PC-9 (cell line): ENCODE measurements around the gene NBEAL2. TPM values are rescaled to one million over a fixed set of nuclear protein-coding genes. Genes with fewer than 3 reads are reported as not detected.

Experiments used
- BruUV-seq: library from RNA; stranded (reverse); fragments of 400-500 nt; replicated peaks from 2 replicates; lab custom pipeline; 2021; lab: Mats Ljungman, UMichigan
- CTCF ChIA-PET: fragments of 300-600 bp; sonication (Branson Sonifier 250); formaldehyde crosslinking; loops from one replicate; lab custom pipeline; 2022; ENCODE audit warnings: antibody characterized with exemption; lab: Charles Lee
- POLR2A ChIA-PET: fragments of 300-600 bp; sonication (Branson Sonifier 250); formaldehyde crosslinking; loops from one replicate; lab custom pipeline; 2022; ENCODE audit warnings: antibody characterized with exemption; ENCODE audit not compliant: unreplicated experiment; lab: Charles Lee
- DNase-seq, 2 experiments: peaks; one replicate each; pipeline versions ENCODE4 v3.0.0 to v3.0.0-alpha.2; 2015 to 2022; ENCODE audit warnings: mixed read lengths in 1 of 2
- H2AFZ ChIP-seq: fragments of 200-600 bp; sonication (generic); 2 replicates; pipeline ENCODE4 v1.8.1; 2017; ENCODE audit warnings: antibody characterized with exemption
- H3F3A ChIP-seq: fragments of 200-600 bp; sonication (generic); 2 replicates; pipeline ENCODE4 v1.8.1; 2017; ENCODE audit warnings: antibody characterized with exemption, mild to moderate bottlenecking, low read depth; ENCODE audit not compliant: insufficient read depth
- H3K27ac ChIP-seq: fragments of 200-600 bp; sonication (generic); 2 replicates; pipeline ENCODE4 v1.6.1; 2016; ENCODE audit warnings: mixed run types
- H3K27me3 ChIP-seq: fragments of 200-600 bp; sonication (generic); 2 replicates; pipeline ENCODE4 v1.6.1; 2016; ENCODE audit warnings: low read depth, mixed run types; ENCODE audit not compliant: insufficient read depth
- H3K36me3 ChIP-seq: fragments of 200-600 bp; sonication (generic); 2 replicates; pipeline ENCODE4 v1.6.1; 2016; ENCODE audit warnings: low read depth, mixed run types
- H3K4me1 ChIP-seq: fragments of 200-600 bp; sonication (generic); replicated peaks from 2 replicates; pipeline ENCODE4 v1.6.1; 2016; ENCODE audit warnings: mixed run types; ENCODE audit not compliant: insufficient read depth
- H3K4me2 ChIP-seq: fragments of 200-600 bp; sonication (generic); 2 replicates; pipeline ENCODE4 v1.6.1; 2017; ENCODE audit warnings: mixed run types
- H3K4me3 ChIP-seq: fragments of 200-600 bp; sonication (generic); 2 replicates; pipeline ENCODE4 v1.6.1; 2016; ENCODE audit warnings: mixed run types
- H3K79me2 ChIP-seq: fragments of 200-600 bp; sonication (generic); 2 replicates; pipeline ENCODE4 v1.6.1; 2017; ENCODE audit warnings: low read depth, mixed run types
- H3K9me2 ChIP-seq: fragments of 200-600 bp; sonication (generic); 2 replicates; pipeline ENCODE4 v1.8.1; 2017; ENCODE audit warnings: mild to moderate bottlenecking; ENCODE audit not compliant: insufficient read depth
- H3K9me3 ChIP-seq: fragments of 200-600 bp; sonication (generic); 2 replicates; pipeline ENCODE4 v1.8.1; 2016; ENCODE audit warnings: low read depth; ENCODE audit not compliant: insufficient read depth
- H4K20me1 ChIP-seq: fragments of 200-600 bp; sonication (generic); 2 replicates; pipeline ENCODE4 v1.8.1; 2017; ENCODE audit not compliant: insufficient read depth
- EZH2 ChIP-seq: fragments of 200-600 bp; sonication (generic); IDR thresholded peaks from 2 replicates; pipeline ENCODE4 v1.8.0; 2017; ENCODE audit warnings: antibody characterized with exemption, low read depth
- intact Hi-C: fragments of 100-400 bp; cut with micrococcal nuclease; formaldehyde crosslinking; loops from one replicate; pipeline ENCODE4 v1.10.0; 2022; ENCODE audit not compliant: unreplicated experiment
- total RNA-seq: library from RNA; stranded (reverse); gene quantifications from 2 replicates; pipeline ENCODE4 v1.2.3, GENCODE V29; 2021
- TF ChIP-seq, protein P1 (sequence below): fragments of 200-600 bp; sonication (generic); conservative IDR thresholded peaks from 2 replicates; pipeline ENCODE4 v1.6.1; 2017; ENCODE audit warnings: mixed run types, antibody characterized with exemption, mild to moderate bottlenecking, moderate library complexity

NBEAL2 gene
- total RNA-seq, 1 experiment from 2014 or later, result 81.0 TPM

DNA sequence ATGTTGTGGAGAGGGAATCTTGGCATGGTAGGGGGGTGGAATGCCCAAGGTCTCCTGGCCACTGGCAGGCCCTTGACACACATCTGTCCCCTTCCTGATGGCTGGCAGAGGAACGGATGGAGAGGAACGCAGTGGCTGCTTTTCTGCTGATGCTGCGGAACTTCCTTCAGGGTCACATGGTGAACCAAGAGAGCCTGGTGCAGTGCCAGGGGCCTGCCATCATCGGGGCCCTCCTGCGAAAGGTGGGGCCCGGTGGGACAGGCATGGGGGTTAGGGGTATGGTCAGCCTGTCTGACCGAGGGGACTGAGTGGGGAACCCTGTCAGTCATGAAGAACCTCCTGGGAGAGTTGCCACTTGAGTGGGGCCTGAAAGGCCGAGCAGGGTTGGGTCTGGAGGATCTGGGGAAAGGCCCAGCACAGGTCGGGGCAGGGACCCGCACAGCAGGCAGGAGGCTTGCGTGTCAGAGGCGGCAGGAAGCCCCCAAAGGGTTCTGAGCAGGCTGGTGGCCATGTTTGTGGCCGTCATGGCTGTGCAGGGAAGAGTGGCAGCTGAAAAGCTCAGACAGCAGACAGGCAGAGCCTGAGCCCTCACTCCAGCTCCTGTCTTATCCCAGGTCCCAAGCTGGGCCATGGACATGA is 18.1 kb downstream of the NBEAL2 start:
- Histone ChIP-seq H4K20me1 (no peaks in the 10 kb centered on the region), H3K79me2 (no peaks in the 10 kb centered on the region), H3K27me3 (no peaks in the 10 kb centered on the region), H3K9me2 (no peaks in the 10 kb centered on the region), H3K4me1 (no peaks in the 10 kb centered on the region), H3K36me3 (no peaks in the 10 kb centered on the region), H3K27ac (no peak overlapping the region), H3F3A (no peaks in the 10 kb centered on the region), H3K9me3 (no peaks in the 10 kb centered on the region), H3K4me2 (no peak overlapping the region), H3K4me3 (no peak overlapping the region), H2AFZ (no peak overlapping the region)
- no peak for TF ChIP-seq EZH2
- TF ChIP-seq, protein P1, sequence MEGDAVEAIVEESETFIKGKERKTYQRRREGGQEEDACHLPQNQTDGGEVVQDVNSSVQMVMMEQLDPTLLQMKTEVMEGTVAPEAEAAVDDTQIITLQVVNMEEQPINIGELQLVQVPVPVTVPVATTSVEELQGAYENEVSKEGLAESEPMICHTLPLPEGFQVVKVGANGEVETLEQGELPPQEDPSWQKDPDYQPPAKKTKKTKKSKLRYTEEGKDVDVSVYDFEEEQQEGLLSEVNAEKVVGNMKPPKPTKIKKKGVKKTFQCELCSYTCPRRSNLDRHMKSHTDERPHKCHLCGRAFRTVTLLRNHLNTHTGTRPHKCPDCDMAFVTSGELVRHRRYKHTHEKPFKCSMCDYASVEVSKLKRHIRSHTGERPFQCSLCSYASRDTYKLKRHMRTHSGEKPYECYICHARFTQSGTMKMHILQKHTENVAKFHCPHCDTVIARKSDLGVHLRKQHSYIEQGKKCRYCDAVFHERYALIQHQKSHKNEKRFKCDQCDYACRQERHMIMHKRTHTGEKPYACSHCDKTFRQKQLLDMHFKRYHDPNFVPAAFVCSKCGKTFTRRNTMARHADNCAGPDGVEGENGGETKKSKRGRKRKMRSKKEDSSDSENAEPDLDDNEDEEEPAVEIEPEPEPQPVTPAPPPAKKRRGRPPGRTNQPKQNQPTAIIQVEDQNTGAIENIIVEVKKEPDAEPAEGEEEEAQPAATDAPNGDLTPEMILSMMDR, result no peak
- no TSS peak for BruUV-seq
- DNase-seq, result no peak
- ChIA-PET CTCF (interaction anchor here (0.6 kb wide), 1 partner anchor 53 kb away, joined by 16 read pairs; no protein-coding TSS in a partner anchor), POLR2A (no interaction called here)
- intact Hi-C loops, result loop anchor here (1.0 to 5.0 kb wide), 3 partner anchors 74 to 290 kb away; no protein-coding TSS in a partner anchor

- no peak overlapping the region for H2AFZ ChIP-seq
- BruUV-seq, result no TSS peak
- intact Hi-C loops, result loop anchor here (1.0 to 5.0 kb wide), 3 partner anchors 75 to 291 kb away; no protein-coding TSS in a partner anchor
- H4K20me1 ChIP-seq, result no peaks in the 10 kb centered on the region
- CTCF ChIA-PET, result interaction anchor here (0.6 kb wide), 1 partner anchor 54 kb away, joined by 16 read pairs; no protein-coding TSS in a partner anchor
- TF ChIP-seq, protein P1, result peak; percentile 79
- TF ChIP-seq EZH2, result no peak
- H3K9me3 ChIP-seq, result no peaks in the 10 kb centered on the region
- H3K4me1 ChIP-seq, result no peaks in the 10 kb centered on the region
- POLR2A ChIA-PET, result interaction anchor here (0.6 kb wide), 1 partner anchor 106 kb away, joined by 6 read pairs; no protein-coding TSS in a partner anchor
- no peak overlapping the region for H3K27ac ChIP-seq
- no peaks in the 10 kb centered on the region for H3F3A ChIP-seq
- H3K4me3 ChIP-seq, result no peak overlapping the region
- no peak overlapping the region for H3K4me2 ChIP-seq
- DNase-seq, result peak; percentile 44 to 75
- H3K79me2 ChIP-seq, result no peaks in the 10 kb centered on the region
- no peaks in the 10 kb centered on the region for H3K36me3 ChIP-seq
- H3K9me2 ChIP-seq, result no peaks in the 10 kb centered on the region
- no peaks in the 10 kb centered on the region for H3K27me3 ChIP-seq
Observed at GRCh38 chr3:46998121-46998851, 18.8 kb downstream of the NBEAL2 start.

- no peak for DNase-seq
- intact Hi-C loops, result loop anchor here (1.0 to 5.0 kb wide), 3 partner anchors 76 to 292 kb away; no protein-coding TSS in a partner anchor
- Histone ChIP-seq H3K4me2 (no peak overlapping the region), H4K20me1 (no peaks in the 10 kb centered on the region), H3K9me3 (no peaks in the 10 kb centered on the region), H3K27ac (no peak overlapping the region), H3K9me2 (no peaks in the 10 kb centered on the region), H3K27me3 (no peaks in the 10 kb centered on the region), H2AFZ (no peak overlapping the region), H3K36me3 (no peaks in the 10 kb centered on the region), H3K4me3 (no peak overlapping the region), H3K79me2 (no peaks in the 10 kb centered on the region), H3K4me1 (no peaks in the 10 kb centered on the region), H3F3A (no peaks in the 10 kb centered on the region)
- BruUV-seq, result TSS peak; percentile 7
- POLR2A ChIA-PET, result interaction anchor here (0.6 to 0.7 kb wide), 2 partner anchors 62 to 107 kb away, joined by 4 to 6 read pairs; no protein-coding TSS in a partner anchor
- CTCF ChIA-PET, result interaction anchor here (0.5 to 0.7 kb wide), 2 partner anchors 535 to 1026 kb away, joined by 3 to 7 read pairs; no protein-coding TSS in a partner anchor
- TF ChIP-seq EZH2, result no peak
- TF ChIP-seq, protein P1, result no peak; the same call in 1 of the 2 replicates
Observed at GRCh38 chr3:46998852-46999515, 19.5 kb downstream of the NBEAL2 start.
